ENCODE results near the gene MFSD11. TPM values are rescaled to one million over a fixed set of nuclear protein-coding genes. Genes with fewer than 3 reads are reported as not detected.
A peak's percentile ranks its signal among the peaks of the same experiment; 100 is the strongest.

Gene MFSD11
- total and polyA plus RNA-seq, 2 of the 4 experiments (the other 2 are of a cell fraction): 12.3 to 16.1 TPM

DNA sequence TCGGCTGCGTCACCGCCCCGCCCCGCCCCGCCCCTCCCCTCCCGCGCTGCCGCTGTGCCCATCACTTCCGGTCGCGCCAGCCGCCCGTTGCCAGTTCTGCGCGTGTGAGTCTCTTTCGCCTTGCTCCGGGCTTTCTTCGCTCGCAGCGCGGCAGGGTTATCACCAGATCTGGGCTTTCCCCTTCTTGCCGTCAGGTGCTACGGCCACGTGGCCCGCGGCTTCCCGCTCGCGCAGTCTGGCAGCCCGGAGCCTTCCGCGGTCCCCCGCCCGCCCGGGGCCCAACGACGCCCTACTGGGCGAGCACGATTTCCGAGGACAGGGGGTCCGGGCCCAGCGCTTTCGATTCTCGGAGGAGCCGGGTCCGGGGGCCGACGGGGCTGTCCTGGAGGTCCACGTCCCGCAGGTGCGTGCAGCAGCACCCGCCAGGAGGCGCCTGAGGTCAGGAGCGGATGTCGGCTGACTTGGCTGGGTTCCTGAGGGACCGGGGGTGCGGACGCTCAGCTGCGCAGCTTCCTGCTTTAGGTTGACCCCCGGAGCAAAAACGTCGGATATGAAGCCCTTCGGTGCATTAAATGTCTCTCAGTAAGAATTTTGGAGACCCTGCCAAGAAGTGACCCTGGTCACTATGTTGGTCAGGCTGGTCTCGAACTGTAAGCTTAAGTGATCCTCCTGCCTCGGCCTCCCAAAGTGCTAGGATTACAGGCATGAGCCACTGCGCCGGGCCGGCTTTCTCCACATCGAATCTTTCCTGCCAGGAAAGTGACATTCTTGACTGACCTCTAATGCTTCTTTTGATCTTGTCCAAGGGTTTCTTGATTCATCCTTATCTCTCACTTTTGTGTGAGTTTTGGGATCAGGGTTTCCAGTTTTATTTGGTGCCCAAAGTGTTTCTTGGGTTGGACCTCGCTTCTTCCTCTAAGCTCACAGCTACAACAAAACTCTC, 10.9 kb upstream of the MFSD11 start, which contains the start of gene METTL23 (continued):
- TF ChIP-seq MAZ (IDR thresholded peaks at IDR 0.05; ENCODE audit: borderline replicate concordance, low read depth, low read length) (peak; percentile 51; the same call in 1 of the 2 replicates), CEBPB (IDR thresholded peaks at IDR 0.05; ENCODE audit: low read depth, low read length) (no peak), NFE2L2 (IDR thresholded peaks at IDR 0.05; ENCODE audit: low read depth, low read length) (no peak), CHD1 (IDR thresholded peaks at IDR 0.05; ENCODE audit: low read depth, low read length) (peak; percentile 88; the same call in 1 of the 2 replicates)
- TF ChIP-seq, protein P1, sequence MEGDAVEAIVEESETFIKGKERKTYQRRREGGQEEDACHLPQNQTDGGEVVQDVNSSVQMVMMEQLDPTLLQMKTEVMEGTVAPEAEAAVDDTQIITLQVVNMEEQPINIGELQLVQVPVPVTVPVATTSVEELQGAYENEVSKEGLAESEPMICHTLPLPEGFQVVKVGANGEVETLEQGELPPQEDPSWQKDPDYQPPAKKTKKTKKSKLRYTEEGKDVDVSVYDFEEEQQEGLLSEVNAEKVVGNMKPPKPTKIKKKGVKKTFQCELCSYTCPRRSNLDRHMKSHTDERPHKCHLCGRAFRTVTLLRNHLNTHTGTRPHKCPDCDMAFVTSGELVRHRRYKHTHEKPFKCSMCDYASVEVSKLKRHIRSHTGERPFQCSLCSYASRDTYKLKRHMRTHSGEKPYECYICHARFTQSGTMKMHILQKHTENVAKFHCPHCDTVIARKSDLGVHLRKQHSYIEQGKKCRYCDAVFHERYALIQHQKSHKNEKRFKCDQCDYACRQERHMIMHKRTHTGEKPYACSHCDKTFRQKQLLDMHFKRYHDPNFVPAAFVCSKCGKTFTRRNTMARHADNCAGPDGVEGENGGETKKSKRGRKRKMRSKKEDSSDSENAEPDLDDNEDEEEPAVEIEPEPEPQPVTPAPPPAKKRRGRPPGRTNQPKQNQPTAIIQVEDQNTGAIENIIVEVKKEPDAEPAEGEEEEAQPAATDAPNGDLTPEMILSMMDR (conservative IDR thresholded peaks at IDR 0.05; ENCODE audit: low read depth, low read length): peak; percentile 65

All from IMR-90 (cell line).